ENCODE measurements around the gene SCRT2. TPM values are rescaled to one million over a fixed set of nuclear protein-coding genes. Genes with fewer than 3 reads are reported as not detected.

The SCRT2 gene
- total RNA-seq, 4 donors from 2014 or later: not detected

DNA sequence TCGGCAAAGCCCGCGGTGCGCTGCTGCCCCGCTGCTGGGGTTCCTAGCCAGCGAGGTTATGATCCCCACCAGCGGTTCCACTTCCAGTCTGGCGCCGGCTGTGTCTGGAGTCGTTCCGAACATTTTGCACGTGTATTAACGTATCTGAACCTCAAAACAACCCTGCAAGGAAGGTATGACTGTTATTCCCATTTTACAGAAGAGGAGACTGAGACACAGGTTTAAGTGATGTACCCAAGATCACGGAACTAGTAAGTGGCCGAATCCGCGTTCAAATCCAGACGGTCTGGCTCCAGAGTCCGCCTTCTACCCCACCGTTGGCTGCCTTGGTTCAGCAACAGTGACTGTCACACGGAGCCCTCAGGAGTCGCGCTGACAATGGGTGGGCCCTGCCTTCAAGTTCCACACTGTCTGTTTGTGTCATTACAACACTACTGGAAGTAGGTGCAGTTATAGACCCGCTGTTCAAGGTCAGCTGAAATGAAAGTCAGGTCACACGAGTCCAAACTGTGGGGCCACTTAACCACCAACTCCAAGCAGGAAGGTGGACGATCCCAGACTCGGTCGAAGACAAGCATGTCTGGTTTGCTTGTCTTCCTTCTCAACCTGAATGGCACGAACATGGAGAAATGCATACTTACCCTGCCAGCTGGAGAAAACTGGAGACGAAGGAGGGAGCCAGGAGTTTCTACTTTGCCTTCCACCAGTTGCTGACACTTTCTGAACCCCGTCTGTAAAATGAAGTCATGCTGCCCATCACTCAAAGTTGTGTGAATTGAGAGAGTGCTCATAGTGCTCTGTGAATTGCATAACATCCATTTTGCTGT is 21.8 kb downstream of the SCRT2 start:
- H3K4me1 ChIP-seq: peaks cover 23% of the 10 kb centered on the region
- TF ChIP-seq POLR2A (IDR thresholded peaks at IDR 0.05): no peak
- TF ChIP-seq, protein P1, sequence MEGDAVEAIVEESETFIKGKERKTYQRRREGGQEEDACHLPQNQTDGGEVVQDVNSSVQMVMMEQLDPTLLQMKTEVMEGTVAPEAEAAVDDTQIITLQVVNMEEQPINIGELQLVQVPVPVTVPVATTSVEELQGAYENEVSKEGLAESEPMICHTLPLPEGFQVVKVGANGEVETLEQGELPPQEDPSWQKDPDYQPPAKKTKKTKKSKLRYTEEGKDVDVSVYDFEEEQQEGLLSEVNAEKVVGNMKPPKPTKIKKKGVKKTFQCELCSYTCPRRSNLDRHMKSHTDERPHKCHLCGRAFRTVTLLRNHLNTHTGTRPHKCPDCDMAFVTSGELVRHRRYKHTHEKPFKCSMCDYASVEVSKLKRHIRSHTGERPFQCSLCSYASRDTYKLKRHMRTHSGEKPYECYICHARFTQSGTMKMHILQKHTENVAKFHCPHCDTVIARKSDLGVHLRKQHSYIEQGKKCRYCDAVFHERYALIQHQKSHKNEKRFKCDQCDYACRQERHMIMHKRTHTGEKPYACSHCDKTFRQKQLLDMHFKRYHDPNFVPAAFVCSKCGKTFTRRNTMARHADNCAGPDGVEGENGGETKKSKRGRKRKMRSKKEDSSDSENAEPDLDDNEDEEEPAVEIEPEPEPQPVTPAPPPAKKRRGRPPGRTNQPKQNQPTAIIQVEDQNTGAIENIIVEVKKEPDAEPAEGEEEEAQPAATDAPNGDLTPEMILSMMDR (IDR thresholded peaks at IDR 0.05): no peak
- TF ChIP-seq POLR2AphosphoS5 (IDR thresholded peaks at IDR 0.05): no peak
- TF ChIP-seq EP300 (IDR thresholded peaks at IDR 0.05): no peak
- peak overlapping the region; percentile 71 for H3K4me3 ChIP-seq
- H3K27me3 ChIP-seq: peaks cover 2% of the 10 kb centered on the region
- peak overlapping the region; percentile 75 for H3K27ac ChIP-seq
- peaks cover 13% of the 10 kb centered on the region for H3K36me3 ChIP-seq
- WGBS: 26% methylated on average over 15 of the region's 31 CpGs
- no peaks in the 10 kb centered on the region for H3K9me3 ChIP-seq
- no peak for DNase-seq (ENCODE audit: low spot score in 2 of 2)

DNA sequence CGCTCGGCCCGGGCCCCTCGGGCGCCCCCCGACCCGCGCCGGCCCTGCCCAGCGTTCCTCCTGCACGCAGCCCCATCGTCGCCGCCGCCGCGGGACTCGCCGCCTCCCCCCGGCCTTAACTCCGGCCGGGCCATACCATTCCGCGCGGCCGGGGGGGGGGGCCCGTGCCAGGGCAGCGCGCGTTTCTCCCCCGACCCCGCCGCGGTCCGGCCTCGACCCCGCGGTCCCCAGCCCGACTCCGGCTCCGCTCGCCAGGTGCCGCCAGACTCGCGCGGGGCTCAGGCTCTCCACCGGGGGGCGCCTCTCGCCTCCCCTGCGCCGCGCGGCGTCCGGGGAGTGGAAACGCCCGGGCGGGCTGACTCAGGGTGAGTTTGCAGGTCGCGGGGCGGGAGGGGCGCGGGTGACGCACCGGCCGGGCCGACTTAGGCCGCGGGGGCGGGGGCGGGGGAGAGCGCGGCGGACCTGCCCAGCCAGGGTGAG is 22.5 kb downstream of the SCRT2 start, which contains the start of gene SRXN1:
Gene SRXN1, minus strand, starts transcription at position 91 of the 480 bp plus-strand sequence. Its CDS starts 15 bp downstream, at position 76.
- Histone ChIP-seq H3K9me3 (no peaks in the 10 kb centered on the region), H3K27me3 (no peaks in the 10 kb centered on the region), H3K27ac (peak within 1 kb of the TSS; percentile 75), H3K4me1 (peaks cover 23% of the 10 kb centered on the region), H3K36me3 (peaks cover 20% of the 10 kb centered on the region), H3K4me3 (peak within 1 kb of the TSS; percentile 71)
- DNase-seq (ENCODE audit: low spot score in 2 of 2): peak; percentile 87 to 93
- WGBS: no CpG with 5 or more reads among the region's 74 CpGs
- no peak for TF ChIP-seq POLR2AphosphoS5 (IDR thresholded peaks at IDR 0.05)
- TF ChIP-seq, protein P1 (IDR thresholded peaks at IDR 0.05): peak; percentile 11 to 60

DNA sequence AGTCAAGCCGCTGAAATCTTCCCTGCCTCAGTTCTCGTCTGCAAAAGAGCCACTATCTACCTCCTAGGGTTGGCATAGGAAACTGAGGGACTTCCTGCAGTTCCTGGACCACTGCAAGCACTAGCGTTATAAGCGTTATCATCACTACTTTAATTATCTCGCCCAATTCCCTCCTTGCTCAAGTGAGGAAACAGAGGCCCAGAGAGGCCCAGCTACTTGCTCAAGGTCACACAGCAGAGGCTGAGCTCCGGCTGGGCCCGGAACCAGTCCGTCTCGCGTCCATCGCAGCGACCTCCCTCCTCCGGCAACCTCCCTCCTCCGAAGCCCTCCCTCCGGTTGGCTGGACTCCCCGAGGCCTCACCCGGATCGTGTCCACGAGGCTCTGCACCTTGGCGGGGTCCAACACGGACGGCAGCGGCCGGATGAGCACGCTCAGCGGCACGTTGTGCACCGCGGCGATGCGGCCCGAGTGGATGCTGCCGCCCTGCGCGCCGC is 22.9 kb downstream of the SCRT2 start:
- Histone ChIP-seq H3K9me3 (no peaks in the 10 kb centered on the region), H3K27ac (peak overlapping the region; percentile 75), H3K4me1 (peaks cover 23% of the 10 kb centered on the region), H3K4me3 (peak overlapping the region; percentile 71), H3K36me3 (peaks cover 25% of the 10 kb centered on the region), H3K27me3 (no peaks in the 10 kb centered on the region)
- no peak for DNase-seq (ENCODE audit: low spot score in 2 of 2)
- WGBS: 20% methylated on average over 6 of the region's 36 CpGs
- TF ChIP-seq, protein P1 (IDR thresholded peaks at IDR 0.05): no peak
- TF ChIP-seq POLR2AphosphoS5 (IDR thresholded peaks at IDR 0.05): no peak
- TF ChIP-seq POLR2A (IDR thresholded peaks at IDR 0.05): no peak
- TF ChIP-seq EP300 (IDR thresholded peaks at IDR 0.05): no peak

DNA sequence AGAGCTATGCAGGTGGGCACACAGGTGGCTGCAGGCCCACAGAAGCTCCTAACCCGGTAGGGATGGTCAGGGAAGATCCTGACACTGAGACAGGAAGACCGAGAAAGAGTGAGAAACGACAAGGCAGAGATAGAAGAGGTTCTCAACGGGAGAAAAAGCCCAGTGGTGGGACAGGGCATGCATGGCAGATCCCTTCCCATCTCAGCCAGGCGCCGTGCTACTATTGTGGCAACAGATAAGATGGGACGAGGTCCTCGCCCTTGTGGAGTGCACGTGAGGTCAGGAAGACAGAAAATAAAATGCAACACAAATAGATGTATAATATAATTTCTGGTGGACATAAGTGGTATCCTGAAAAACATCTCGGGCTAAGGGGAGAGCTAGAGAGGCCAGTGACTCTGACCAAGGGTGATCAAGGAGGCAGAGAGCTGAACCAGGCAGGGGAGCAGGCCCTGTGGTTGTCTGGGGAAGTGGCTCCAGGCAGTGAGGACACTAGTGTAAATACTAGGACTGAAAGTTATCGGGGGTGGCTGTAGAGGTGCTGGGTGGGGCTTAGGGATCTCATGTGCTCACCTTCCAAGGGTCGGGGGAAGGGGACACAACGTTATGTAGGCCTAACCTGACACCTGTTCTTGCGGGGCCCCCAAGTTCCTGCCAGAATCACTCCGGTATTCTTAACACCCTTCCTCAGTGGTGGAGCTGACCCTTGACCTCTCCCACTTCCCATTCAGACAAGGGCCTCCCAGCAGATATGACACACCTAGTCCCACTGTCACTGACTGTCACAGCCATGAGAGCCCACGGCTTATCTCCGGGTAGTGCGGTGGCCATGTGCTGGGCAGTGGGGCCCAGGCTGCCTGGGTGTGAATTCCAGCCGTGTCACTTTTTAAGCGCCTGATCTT is 23.6 kb downstream of the SCRT2 start:
- Histone ChIP-seq H3K27ac (peak overlapping the region; percentile 75), H3K36me3 (peaks cover 30% of the 10 kb centered on the region), H3K9me3 (no peaks in the 10 kb centered on the region), H3K4me1 (peaks cover 23% of the 10 kb centered on the region), H3K4me3 (peak overlapping the region; percentile 71), H3K27me3 (no peaks in the 10 kb centered on the region)
- 68% methylated on average over 20 of the region's 20 CpGs for WGBS
- TF ChIP-seq POLR2AphosphoS5 (IDR thresholded peaks at IDR 0.05): no peak
- TF ChIP-seq EP300 (IDR thresholded peaks at IDR 0.05): no peak
- TF ChIP-seq POLR2A (IDR thresholded peaks at IDR 0.05): no peak
- TF ChIP-seq, protein P1 (IDR thresholded peaks at IDR 0.05): no peak
- DNase-seq (ENCODE audit: low spot score in 2 of 2): no peak
